GM19193 (cell line): ENCODE measurements around the gene LIMS1.

Experiments used
- POLR2A ChIP-seq: IDR thresholded peaks from 4 replicates; pipeline ENCODE4 v1.6.1; 2011; ENCODE audit not compliant: insufficient read depth, insufficient read length; ENCODE audit errors: extremely low read depth

LIMS1 gene

DNA sequence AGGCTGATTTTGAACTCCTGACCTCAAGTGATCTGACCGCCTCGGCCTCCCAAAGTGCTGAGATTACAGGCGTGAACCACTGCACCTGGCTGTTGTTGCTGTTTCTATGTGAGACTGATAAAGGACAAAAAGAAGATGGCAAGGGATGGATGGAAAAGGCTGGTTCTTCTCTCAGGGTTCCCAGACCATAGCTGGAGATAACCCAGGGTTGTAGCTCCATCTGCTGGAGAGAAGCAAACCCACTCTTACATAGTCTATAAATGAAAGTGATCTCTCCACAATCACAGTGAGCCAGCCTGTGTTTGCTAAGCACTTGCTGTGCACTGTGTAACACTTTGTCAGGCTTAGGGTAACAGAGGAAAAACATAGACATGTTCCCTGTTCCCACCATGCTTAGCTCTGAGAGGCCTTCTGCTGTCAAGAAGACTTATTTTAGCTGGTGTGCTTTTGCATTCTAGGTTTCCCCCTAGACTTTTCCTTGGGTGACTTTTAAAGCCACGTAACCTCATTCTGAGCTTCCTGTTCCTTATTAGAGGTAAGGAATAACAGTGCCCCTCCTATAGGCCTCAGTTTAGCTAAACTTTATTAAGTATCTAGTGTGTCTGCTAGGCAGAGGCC lies 49.7 kb downstream of the LIMS1 start:
- no peak for TF ChIP-seq POLR2A

DNA sequence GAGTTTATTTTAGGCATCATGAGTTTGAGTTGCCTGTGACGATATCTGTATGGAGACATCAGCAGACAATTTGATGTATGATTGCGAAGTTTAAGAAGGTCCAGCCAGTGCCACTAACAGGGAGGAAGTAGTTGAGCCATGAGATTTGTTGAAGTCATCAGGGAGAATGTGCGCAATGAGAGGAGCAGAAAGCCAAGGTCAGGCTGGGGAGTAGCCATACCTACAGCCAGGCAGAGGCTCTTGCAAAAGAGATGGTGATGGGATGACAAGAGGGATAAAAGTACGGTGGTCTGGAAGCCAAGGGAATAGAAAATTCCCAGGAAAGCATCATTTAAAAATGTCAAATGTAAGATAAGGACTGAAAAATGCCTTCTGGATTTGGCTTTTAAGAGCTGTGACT lies 51.2 kb downstream of the LIMS1 start:
- TF ChIP-seq POLR2A = no peak

DNA sequence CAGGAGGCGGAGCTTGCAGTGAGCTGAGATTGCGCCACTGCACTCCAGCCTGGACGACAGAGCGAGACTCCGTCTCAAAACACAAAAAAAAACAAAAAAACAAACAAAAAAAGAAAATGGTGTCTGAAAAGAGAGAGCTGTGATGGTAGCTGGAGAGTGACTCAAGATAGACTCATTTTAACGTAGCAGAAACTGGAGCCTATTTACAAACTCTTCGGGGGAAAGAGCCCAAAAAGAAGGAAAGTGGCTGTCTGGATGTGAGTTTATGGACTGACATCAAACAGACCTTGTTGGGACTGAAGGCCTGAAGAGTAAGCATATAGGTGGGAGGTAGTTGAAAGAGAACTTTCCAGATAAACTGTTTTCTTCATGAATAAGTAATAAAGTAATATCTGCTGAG lies 51.8 kb downstream of the LIMS1 start:
- TF ChIP-seq POLR2A = no peak

DNA sequence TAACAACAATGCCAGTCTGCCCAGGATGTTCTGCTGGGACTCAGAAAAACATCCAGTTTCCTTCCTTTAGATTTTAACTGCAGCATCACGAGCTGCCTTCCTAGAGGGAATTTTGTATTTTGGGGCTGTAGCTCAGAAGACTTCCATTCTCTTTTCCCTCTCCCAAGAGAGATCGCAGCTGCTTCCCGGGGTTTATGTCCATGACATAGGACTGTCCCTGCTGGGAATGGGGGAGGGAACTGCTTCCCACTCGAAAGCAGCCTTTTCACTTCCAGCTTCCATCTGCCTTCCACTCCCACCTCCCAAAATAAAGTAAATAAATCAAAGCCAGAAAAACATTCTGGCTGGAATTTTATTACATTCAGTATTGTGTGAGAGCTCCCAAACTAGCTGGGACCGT lies 52.4 kb downstream of the LIMS1 start:
- no peak for TF ChIP-seq POLR2A

DNA sequence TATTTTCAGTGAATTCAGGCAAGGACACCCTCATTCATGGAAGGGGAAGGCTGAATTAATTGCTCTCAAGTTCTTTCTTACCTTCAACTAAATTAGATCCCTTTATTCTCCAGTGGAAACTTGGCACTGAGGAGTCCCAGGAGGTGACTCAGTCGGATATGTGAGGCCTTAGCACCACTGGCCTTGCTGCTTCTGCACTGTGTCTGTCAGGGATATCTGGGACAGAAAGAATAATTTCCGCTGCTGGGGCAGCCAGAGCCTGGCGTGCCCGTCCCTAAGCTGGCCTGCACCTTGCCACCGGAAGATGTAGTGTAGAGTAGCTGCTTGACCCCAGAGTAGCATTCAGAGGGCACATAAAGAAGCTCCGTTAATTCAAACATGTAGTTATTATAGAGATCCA lies 53.4 kb downstream of the LIMS1 start:
- TF ChIP-seq POLR2A = no peak

DNA sequence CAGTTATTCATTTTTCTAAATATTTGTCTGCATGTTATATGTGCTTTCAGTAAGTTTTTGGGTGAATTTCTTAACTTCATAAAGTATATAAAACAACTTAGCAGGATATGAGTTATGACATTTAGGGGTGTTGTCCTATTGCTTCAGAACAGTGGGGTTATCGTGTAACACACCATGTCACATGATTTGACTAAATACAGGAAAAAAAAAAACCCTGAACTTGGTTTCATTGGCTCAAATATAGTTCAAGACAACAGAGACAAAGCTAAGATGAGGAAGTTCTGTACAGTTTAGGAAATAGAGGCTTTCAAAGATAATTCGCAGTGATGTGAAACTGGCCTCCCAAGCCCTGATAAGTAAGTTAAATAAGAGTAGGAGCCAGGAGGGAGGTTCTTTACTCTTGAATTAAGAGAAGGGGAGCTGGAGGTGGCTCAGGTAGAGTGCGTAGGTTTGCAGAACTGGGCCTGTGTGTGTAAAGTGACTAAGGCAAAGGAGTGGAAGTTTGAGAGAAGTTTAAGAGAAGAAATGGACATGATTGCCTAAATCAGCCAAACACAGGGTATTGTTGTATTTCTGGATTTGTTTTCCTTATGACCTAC lies 53.9 kb downstream of the LIMS1 start:
- TF ChIP-seq POLR2A = no peak

DNA sequence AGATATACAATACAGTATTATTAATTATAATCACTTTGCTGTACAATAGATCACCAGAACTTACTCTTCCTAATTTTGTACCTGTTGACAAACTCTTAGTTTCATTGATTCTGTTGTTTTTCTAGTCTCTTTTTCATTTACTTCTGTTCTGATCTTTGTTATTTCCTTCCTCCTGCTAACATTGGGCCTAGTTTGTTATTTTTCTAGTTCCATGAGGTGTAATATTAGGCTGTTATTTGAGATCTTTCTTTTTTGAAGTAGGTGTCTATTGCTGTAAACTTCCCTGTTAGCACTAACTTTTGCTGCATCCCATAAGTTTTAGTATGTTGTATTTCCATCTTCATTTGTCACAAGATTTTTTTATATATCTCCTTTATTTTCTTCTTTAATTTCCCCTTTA lies 55.1 kb downstream of the LIMS1 start:
- no peak for TF ChIP-seq POLR2A

DNA sequence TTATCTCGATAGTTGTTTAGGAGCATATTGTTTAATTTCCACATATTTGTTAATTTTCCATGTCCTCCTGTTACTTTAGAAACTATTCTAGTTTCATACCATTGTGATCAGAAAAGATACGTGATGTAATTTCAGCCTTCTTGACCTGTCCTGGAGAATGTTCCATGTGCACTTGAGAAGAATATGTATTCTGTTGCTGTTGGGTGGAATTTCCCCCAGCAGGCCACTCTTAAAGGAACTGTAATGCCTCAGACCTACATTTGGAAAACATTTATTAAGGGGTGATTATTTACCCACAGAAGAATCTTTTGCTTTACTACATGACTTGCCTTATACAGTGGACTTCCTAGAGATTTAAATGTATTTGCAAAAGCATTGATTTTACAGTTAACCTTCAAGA lies 55.5 kb downstream of the LIMS1 start:
- TF ChIP-seq POLR2A = no peak

DNA sequence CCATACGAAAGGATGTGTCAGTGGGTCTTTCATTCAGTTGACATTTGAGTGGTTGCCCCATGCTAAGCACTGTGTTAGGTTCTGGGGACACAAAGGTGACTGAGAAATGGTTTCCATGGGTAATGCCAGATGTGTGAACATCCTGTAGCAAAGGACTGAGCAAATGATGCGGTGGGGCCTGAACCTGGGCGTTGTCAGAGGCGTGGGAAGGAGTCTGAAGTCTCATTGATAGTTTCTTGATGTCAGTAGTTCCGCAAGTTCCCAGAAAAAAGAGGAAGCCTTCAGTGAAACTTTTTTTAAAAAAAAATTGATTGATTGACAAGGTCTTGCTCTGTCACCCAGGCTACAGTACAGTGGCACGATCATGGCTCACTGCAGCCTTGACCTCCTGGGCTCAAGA lies 56.9 kb downstream of the LIMS1 start:
- TF ChIP-seq POLR2A = no peak

DNA sequence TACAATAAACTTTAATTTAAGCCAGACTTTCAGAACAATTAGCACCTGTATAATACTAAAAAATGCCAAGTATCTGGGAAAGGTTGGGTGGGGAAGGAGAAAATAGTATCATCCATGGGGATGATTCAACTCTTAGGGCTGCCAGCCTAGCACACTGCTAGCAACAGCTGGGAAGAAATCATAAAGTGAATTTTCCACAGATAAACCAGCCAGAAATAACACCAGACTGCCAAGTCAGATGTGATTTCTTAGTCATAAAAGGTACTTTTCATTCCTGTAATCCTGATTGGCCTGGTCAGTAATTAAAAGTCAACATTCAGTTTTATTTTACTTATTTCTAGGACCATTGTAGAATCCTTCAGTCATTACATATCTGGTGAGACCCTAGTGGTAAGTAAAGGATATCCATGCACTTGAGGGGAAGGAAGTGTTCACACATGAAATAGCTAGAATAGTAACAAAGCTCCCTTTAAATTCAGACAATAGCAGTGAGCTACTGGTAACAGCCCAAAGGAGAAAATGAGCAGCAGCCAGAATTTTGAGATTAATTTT lies 59.4 kb downstream of the LIMS1 start:
- no peak for TF ChIP-seq POLR2A

DNA sequence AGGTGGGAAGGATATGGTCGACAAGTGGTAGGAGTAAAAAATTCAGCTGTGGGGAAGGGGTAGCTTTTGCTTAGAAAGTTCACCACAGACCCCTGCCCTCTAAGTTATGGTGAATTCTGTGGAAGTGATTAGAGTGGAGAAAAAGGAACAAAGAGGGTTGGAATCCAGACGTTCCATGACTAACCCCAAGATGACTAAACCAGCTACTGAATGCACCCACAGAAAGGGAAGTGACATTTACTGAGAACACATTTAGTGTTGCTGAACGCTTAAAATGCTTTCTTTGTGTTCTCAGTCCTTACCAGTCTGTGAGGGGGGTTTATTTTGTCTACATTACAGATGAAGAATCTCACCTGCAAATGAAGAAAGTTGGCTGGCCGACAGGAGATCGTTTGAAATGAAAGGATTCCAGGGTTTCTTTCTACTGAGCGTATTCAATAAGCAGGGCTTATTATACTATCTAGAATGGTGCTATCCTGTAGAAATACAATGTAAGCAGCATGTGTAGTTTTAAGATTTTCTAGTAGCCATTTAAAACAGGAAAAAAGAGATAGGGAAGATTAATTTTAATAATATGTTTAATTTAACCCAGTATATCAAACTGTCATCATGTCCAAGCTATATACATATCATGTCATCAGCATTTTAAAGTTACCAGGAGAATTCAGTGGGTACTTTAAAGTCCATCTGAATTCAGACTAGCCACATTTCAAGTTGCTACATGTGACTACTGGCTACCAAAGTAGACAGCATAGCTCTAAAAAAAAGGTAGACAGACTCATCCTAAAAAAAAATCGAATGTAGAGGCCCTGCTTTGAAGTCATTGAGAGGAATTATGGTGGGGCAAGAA lies 60.1 kb downstream of the LIMS1 start:
- no peak for TF ChIP-seq POLR2A

DNA sequence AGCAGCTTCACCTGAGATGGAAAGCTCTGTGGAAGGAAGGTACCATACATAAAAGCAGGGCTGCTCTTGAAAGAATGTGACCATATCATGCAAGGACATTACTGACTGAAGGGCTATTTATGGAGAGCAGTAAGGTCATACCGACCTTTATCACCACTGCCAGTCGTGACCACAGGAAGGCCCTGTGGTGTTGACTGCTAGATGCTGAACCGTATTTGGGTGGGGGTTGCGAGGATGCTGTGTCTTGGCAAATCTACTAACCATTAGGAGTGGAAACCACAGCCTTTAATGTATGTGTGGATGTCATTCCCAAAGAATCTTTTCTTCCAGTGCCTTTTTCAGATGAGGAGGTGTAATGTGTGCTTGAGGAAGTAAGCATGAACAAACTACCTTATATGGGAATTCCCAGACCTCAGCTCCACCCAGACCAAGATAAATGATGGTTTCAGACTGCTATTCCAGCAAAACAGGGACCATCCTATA lies 60.8 kb downstream of the LIMS1 start:
- no peak for TF ChIP-seq POLR2A

DNA sequence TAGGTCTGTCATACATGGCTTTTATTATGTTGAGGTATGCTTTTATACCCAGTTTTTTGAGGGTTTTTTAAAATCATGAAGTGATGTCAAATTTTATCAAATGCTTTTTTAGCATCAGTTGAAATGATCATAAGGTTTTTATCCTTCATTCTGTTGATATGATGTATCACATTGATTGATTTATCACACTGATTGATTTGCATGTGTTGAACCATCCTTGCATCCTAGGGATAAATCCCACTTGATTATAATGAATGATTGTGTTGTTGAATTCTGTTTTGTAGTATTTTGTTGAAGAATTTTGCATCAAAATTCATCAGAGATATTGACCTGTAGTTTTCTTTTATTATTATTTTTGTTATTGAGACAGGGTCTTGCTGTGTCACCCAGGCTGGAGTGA lies 68.2 kb downstream of the LIMS1 start:
- TF ChIP-seq POLR2A = no peak

DNA sequence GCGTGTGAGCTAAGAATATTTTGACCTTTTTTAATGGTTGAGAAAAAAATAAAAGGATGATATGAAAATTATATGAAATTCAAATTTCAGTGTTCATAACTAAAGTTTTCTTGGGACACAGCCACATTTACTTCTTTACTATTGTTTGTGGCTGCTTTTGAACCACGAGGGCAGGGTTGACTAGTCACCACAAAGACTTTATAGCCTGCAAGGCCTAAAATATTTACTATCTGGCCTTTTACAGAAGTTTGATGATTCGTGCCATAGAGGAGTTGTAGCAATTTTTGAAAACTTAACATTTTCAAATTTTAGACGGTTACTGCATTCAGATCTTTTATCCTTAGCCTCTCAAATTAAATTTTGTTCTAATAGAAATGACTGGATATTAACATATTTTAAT lies 69.9 kb downstream of the LIMS1 start:
- no peak for TF ChIP-seq POLR2A

DNA sequence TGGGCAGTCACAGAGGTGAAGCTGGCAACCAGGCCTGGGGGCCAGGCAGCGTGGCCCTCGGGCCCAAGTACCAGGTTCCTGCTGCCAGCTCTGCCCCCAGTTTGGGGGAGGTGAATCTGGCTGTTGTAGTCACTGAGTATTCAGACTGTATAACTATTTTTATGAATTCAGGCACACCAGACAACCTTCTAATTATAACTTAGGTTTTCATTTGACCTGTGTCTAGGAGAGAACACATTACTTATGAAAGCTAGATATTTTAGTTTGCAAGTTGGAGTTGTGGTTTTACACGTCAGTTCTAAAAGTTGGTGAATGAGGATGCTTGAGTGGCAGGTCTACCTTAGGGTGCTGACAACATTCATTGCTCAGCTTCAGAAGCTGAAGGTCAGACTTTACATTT lies 71.7 kb downstream of the LIMS1 start:
- TF ChIP-seq POLR2A = no peak
